Keratinocyte (primary cell): ENCODE data around the gene MXRA8. TPM values are rescaled to one million over a fixed set of nuclear protein-coding genes. Genes with fewer than 3 reads are reported as not detected.
"Not testable (repeated sequence)": the region's sequence is repeated elsewhere in the genome, so short reads cannot be mapped to it uniquely, and the experiment has no call there.

Experiments
- DNase-seq: peaks from one replicate; pipeline ENCODE4 v3.0.0-alpha.2; 2011; ENCODE audit warnings: low read depth, missing footprints, low spot score
- FAIRE-seq: peaks from 2 replicates; lab custom pipeline; 2011; peaks lifted over from hg19 to GRCh38; lab: Jason Lieb, UNC
- H2AFZ ChIP-seq: 2 replicates; pipeline ENCODE4 v1.6.0; 2012; ENCODE audit warnings: low read length, control low read depth, inconsistent platforms; ENCODE audit not compliant: control insufficient read depth
- H3K27ac ChIP-seq: 2 replicates; pipeline ENCODE4 v1.5.1; 2011; ENCODE audit warnings: low read length; ENCODE audit not compliant: control insufficient read depth, insufficient read depth
- H3K27me3 ChIP-seq: 3 replicates; pipeline ENCODE4 v1.6.0; 2011; ENCODE audit warnings: low read length; ENCODE audit not compliant: control insufficient read depth, insufficient read depth; ENCODE audit errors: extremely low read depth
- H3K36me3 ChIP-seq, 2 experiments: 2 replicates in 1 of 2; 3 replicates in 1 of 2; pipeline ENCODE4 v1.5.1; 2011; ENCODE audit warnings: low read length in 2 of 2, mild to moderate bottlenecking in 1 of 2; ENCODE audit not compliant: control insufficient read depth in 2 of 2, insufficient read depth in 2 of 2; ENCODE audit errors: extremely low read depth in 1 of 2
- H3K4me1 ChIP-seq: 3 replicates; pipeline ENCODE4 v1.5.1; 2011; ENCODE audit warnings: low read length; ENCODE audit not compliant: control insufficient read depth, insufficient read depth; ENCODE audit errors: extremely low read depth
- H3K4me2 ChIP-seq: 3 replicates; pipeline ENCODE4 v1.6.0; 2011; ENCODE audit warnings: low read depth, low read length; ENCODE audit not compliant: control insufficient read depth, insufficient read depth; ENCODE audit errors: extremely low read depth
- H3K4me3 ChIP-seq, 3 experiments: fragments of 200-600 bp in 1 of 3; sonication (generic) in 1 of 3; 2 replicates in 2 of 3; 3 replicates in 1 of 3; pipeline ENCODE4 v1.5.1; 2011 to 2016; ENCODE audit warnings: low read length in 3 of 3, mild to moderate bottlenecking in 3 of 3, control low read depth in 2 of 3, inconsistent platforms in 1 of 3, low read depth in 1 of 3, mixed read lengths in 1 of 3, mixed run types in 1 of 3, moderate library complexity in 1 of 3; ENCODE audit not compliant: control insufficient read depth in 2 of 3, insufficient read depth in 2 of 3; ENCODE audit errors: extremely low read depth in 1 of 3
- H3K79me2 ChIP-seq: 2 replicates; pipeline ENCODE4 v1.6.0; 2012; ENCODE audit warnings: low read length; ENCODE audit not compliant: control insufficient read depth, insufficient read depth
- H3K9ac ChIP-seq: 3 replicates; pipeline ENCODE4 v1.6.0; 2011; ENCODE audit warnings: low read length; ENCODE audit not compliant: control insufficient read depth, insufficient read depth; ENCODE audit errors: extremely low read depth
- H3K9me1 ChIP-seq: 3 replicates; pipeline ENCODE4 v1.6.0; 2011; ENCODE audit warnings: low read length; ENCODE audit not compliant: control insufficient read depth, insufficient read depth; ENCODE audit errors: extremely low read depth
- H3K9me3 ChIP-seq: 2 replicates; pipeline ENCODE4 v1.5.1; 2012; ENCODE audit warnings: low read depth, low read length; ENCODE audit not compliant: control insufficient read depth
- H4K20me1 ChIP-seq: 3 replicates; pipeline ENCODE4 v1.6.0; 2011; ENCODE audit warnings: low read length; ENCODE audit not compliant: control insufficient read depth, insufficient read depth; ENCODE audit errors: extremely low read depth
- EZH2 ChIP-seq: IDR thresholded peaks from one replicate; pipeline ENCODE4 v1.6.1; 2012; ENCODE audit warnings: inconsistent platforms, mild to moderate bottlenecking, low read length, moderate library complexity
- dilution Hi-C: fragments of 300-500 bp; cut with MboI; formaldehyde crosslinking; loops from one replicate; pipeline ENCODE4 v1.7.0; 2020; ENCODE audit warnings: low sequenced_read_pairs; ENCODE audit not compliant: extremely low pct_ligation_motif_present
- polyA plus RNA-seq, 5 experiments: library from polyadenylated mRNA; depleted of rRNA in 3 of 5; stranded (reverse) in 3 of 5; stranded (forward) in 1 of 5; unstranded in 1 of 5; fragments of >200 nt; gene quantifications; 1 replicate in 1 of 5; 2 replicates in 3 of 5; 3 replicates in 1 of 5; pipeline versions ENCODE4 v1.2.1 to v1.2.3, GENCODE V29; 2011 to 2012; ENCODE audit warnings: missing spikeins in 2 of 5, low read depth in 1 of 5, low replicate concordance in 1 of 5
- TF ChIP-seq, protein P1 (sequence below), 3 experiments: IDR thresholded peaks in 1 of 3; conservative IDR thresholded peaks in 1 of 3; optimal IDR thresholded peaks in 1 of 3; 2 replicates in 2 of 3; 3 replicates in 1 of 3; pipeline versions ENCODE3 to v1.5.1; 2011; ENCODE audit warnings: low read length in 3 of 3, mild to moderate bottlenecking in 3 of 3, moderate library complexity in 2 of 3, control low read depth in 1 of 3, inconsistent platforms in 1 of 3; ENCODE audit not compliant: insufficient read depth in 2 of 3; ENCODE audit errors: extremely low read depth in 1 of 3

The MXRA8 gene
- polyA plus RNA-seq, 1 donor (not counting 4 experiments of a cell fraction or from before 2014, with no cell fraction given): not detected

DNA sequence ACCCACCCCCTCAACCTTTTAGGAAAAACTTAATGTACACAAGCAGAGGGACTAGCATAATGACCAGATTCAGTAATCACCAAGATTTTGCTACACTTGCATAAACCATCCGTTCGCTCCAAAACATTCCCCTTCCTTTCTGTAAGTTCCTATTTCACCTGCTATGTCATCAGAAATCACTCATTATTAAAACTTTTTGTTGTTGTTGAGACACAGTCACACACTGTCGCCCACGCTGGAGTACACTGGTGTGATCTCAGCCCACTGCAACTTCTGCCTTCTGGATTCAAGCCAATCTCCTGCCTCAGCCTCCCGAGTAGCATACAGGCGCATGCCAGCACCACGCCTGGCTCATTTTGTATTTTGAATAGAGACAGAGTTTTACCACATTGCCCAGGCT, 45.3 kb upstream of the MXRA8 start:
- Histone ChIP-seq H3K9me3 (no peaks in the 10 kb centered on the region), H3K4me3 (no peak overlapping the region), H3K9me1 (no peaks in the 10 kb centered on the region), H3K4me2 (no peak overlapping the region), H3K36me3 (peaks cover 26 to 41% of the 10 kb centered on the region in 2 experiments), H3K79me2 (peaks cover 75% of the 10 kb centered on the region), H4K20me1 (peaks cover 12% of the 10 kb centered on the region), H3K4me1 (peaks cover 43% of the 10 kb centered on the region), H3K27ac (no peak overlapping the region), H2AFZ (no peak overlapping the region), H3K27me3 (no peaks in the 10 kb centered on the region), H3K9ac (no peak overlapping the region)
- FAIRE-seq: no peak
- TF ChIP-seq EZH2: no peak
- TF ChIP-seq, protein P1, sequence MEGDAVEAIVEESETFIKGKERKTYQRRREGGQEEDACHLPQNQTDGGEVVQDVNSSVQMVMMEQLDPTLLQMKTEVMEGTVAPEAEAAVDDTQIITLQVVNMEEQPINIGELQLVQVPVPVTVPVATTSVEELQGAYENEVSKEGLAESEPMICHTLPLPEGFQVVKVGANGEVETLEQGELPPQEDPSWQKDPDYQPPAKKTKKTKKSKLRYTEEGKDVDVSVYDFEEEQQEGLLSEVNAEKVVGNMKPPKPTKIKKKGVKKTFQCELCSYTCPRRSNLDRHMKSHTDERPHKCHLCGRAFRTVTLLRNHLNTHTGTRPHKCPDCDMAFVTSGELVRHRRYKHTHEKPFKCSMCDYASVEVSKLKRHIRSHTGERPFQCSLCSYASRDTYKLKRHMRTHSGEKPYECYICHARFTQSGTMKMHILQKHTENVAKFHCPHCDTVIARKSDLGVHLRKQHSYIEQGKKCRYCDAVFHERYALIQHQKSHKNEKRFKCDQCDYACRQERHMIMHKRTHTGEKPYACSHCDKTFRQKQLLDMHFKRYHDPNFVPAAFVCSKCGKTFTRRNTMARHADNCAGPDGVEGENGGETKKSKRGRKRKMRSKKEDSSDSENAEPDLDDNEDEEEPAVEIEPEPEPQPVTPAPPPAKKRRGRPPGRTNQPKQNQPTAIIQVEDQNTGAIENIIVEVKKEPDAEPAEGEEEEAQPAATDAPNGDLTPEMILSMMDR (optimal IDR thresholded peaks at IDR 0.05 in 1 of 3, IDR thresholded peaks at IDR 0.05 in 1 of 3, conservative IDR thresholded peaks at IDR 0.05 in 1 of 3; ENCODE audit: extremely low read depth in 1 of 3, insufficient read depth in 2 of 3, low read length in 3 of 3): no peak
- dilution Hi-C loops: no loop called here
- no peak for DNase-seq

DNA sequence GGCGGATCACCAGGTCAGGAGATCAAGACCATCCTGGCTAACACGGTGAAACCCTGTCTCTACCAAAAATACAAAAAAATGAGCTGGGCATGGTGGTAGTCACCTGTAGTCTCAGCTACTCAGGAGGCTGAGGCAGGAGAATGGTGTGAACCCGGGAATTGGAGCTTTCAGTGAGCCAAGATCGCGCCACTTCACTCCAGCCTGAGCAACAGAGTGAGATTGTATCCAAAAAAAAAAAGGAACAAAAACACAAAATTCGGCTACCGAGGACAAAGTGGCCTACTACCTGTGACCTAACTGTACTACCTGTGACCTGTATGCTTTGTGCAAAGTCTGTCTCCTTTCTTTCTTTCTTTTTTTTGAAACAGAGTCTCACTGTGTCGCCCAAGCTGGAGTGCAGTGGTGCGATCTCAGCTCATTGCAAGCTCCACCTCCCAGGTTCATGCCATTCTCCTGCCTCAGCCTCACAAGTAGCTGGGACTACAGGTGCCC, 44.6 kb upstream of the MXRA8 start:
- Histone ChIP-seq H3K79me2 (peaks cover 75% of the 10 kb centered on the region), H3K36me3 (peaks cover 29 to 38% of the 10 kb centered on the region in 2 experiments), H3K4me1 (peaks cover 40% of the 10 kb centered on the region)
- H3K4me2 ChIP-seq, H3K9me1 ChIP-seq, H3K9ac ChIP-seq, dilution Hi-C loops, H3K27me3 ChIP-seq, DNase-seq, H2AFZ ChIP-seq, FAIRE-seq, H3K27ac ChIP-seq, H4K20me1 ChIP-seq, H3K4me3 ChIP-seq, H3K9me3 ChIP-seq: not testable (repeated sequence)
